Measurements from ENCODE around the gene ITGBL1.

GRCh38 chr13:101474419-101474957 lies 22.0 kb downstream of the ITGBL1 start:
- TF ChIP-seq POLR2A (IDR thresholded peaks at IDR 0.05) (no peak), CTCF (IDR thresholded peaks at IDR 0.05) (no peak)
